Measurements from ENCODE around the gene TRIO. TPM values are rescaled to one million over a fixed set of nuclear protein-coding genes. Genes with fewer than 3 reads are reported as not detected.

Gene TRIO
- total and polyA plus RNA-seq, 2 donors (not counting 1 experiment from before 2014, with no cell fraction given), result 134 to 281 TPM

- Histone ChIP-seq H3K4me3 (replicated peaks in 1 of 4; ENCODE audit: control extremely low read depth in 1 of 4, insufficient read depth in 1 of 4, low read depth in 3 of 4, low read length in 4 of 4) (no peak overlapping the region), H3K27ac (ENCODE audit: insufficient read depth, low read length) (no peak overlapping the region), H3K36me3 (ENCODE audit: control insufficient read depth, insufficient read depth, low read length) (peaks cover 36% of the 10 kb centered on the region), H3K27me3 (ENCODE audit: control insufficient read depth, insufficient read depth, low read length) (no peaks in the 10 kb centered on the region), H3K4me2 (ENCODE audit: extremely low read depth, insufficient read depth, low read length) (no peak overlapping the region), H3K79me2 (ENCODE audit: control insufficient read depth, insufficient read depth, low read length) (peaks cover 51% of the 10 kb centered on the region), H3K9ac (ENCODE audit: insufficient read depth, low read length) (no peak overlapping the region), H2AFZ (ENCODE audit: low read length) (no peak overlapping the region), H3K9me3 (ENCODE audit: control insufficient read depth, insufficient read depth, low read depth, low read length) (no peaks in the 10 kb centered on the region), H4K20me1 (ENCODE audit: control insufficient read depth, extremely low read depth, insufficient read depth, low read length) (no peaks in the 10 kb centered on the region), H3K4me1 (ENCODE audit: control insufficient read depth, extremely low read depth, insufficient read depth, low read length) (peaks cover 25% of the 10 kb centered on the region)
- no peak for DNase-seq (ENCODE audit: low read depth in 2 of 2)
- TF ChIP-seq CTCF (conservative IDR thresholded peaks at IDR 0.05 in 1 of 2, IDR thresholded peaks at IDR 0.05 in 1 of 2; ENCODE audit: low read depth in 1 of 2, low read length in 2 of 2) (no peak), EZH2 (IDR thresholded peaks at IDR 0.05; ENCODE audit: low read length, missing control alignments) (no peak)
Measured at GRCh38 chr5:14414656-14415023, 271.5 kb downstream of the TRIO start.

- Histone ChIP-seq H3K27ac (ENCODE audit: insufficient read depth, low read length) (peak overlapping the region; percentile 37), H3K4me1 (ENCODE audit: control insufficient read depth, extremely low read depth, insufficient read depth, low read length) (peaks cover 25% of the 10 kb centered on the region), H2AFZ (ENCODE audit: low read length) (no peak overlapping the region), H3K9ac (ENCODE audit: insufficient read depth, low read length) (no peak overlapping the region), H3K4me2 (ENCODE audit: extremely low read depth, insufficient read depth, low read length) (peak overlapping the region; percentile 3), H3K79me2 (ENCODE audit: control insufficient read depth, insufficient read depth, low read length) (peaks cover 56% of the 10 kb centered on the region), H4K20me1 (ENCODE audit: control insufficient read depth, extremely low read depth, insufficient read depth, low read length) (no peaks in the 10 kb centered on the region), H3K4me3 (replicated peaks in 1 of 4; ENCODE audit: control extremely low read depth in 1 of 4, insufficient read depth in 1 of 4, low read depth in 3 of 4, low read length in 4 of 4) (no peak overlapping the region), H3K9me3 (ENCODE audit: control insufficient read depth, insufficient read depth, low read depth, low read length) (no peaks in the 10 kb centered on the region), H3K27me3 (ENCODE audit: control insufficient read depth, insufficient read depth, low read length) (no peaks in the 10 kb centered on the region), H3K36me3 (ENCODE audit: control insufficient read depth, insufficient read depth, low read length) (peaks cover 38% of the 10 kb centered on the region)
- peak in 1 of 2 donors; percentile 35 for DNase-seq (ENCODE audit: low read depth in 2 of 2)
- TF ChIP-seq EZH2 (IDR thresholded peaks at IDR 0.05; ENCODE audit: low read length, missing control alignments), result no peak
- no peak for TF ChIP-seq CTCF (conservative IDR thresholded peaks at IDR 0.05 in 1 of 2, IDR thresholded peaks at IDR 0.05 in 1 of 2; ENCODE audit: low read depth in 1 of 2, low read length in 2 of 2)
Measured at GRCh38 chr5:14415024-14415697, 272.0 kb downstream of the TRIO start.

- Histone ChIP-seq H3K79me2 (ENCODE audit: control insufficient read depth, insufficient read depth, low read length) (peaks cover 56% of the 10 kb centered on the region), H3K9me3 (ENCODE audit: control insufficient read depth, insufficient read depth, low read depth, low read length) (no peaks in the 10 kb centered on the region), H3K36me3 (ENCODE audit: control insufficient read depth, insufficient read depth, low read length) (peaks cover 39% of the 10 kb centered on the region), H4K20me1 (ENCODE audit: control insufficient read depth, extremely low read depth, insufficient read depth, low read length) (no peaks in the 10 kb centered on the region), H3K4me1 (ENCODE audit: control insufficient read depth, extremely low read depth, insufficient read depth, low read length) (peaks cover 25% of the 10 kb centered on the region), H3K4me3 (replicated peaks in 1 of 4; ENCODE audit: control extremely low read depth in 1 of 4, insufficient read depth in 1 of 4, low read depth in 3 of 4, low read length in 4 of 4) (no peak overlapping the region), H3K27ac (ENCODE audit: insufficient read depth, low read length) (peak overlapping the region; percentile 37), H3K9ac (ENCODE audit: insufficient read depth, low read length) (no peak overlapping the region), H3K4me2 (ENCODE audit: extremely low read depth, insufficient read depth, low read length) (no peak overlapping the region), H2AFZ (ENCODE audit: low read length) (no peak overlapping the region), H3K27me3 (ENCODE audit: control insufficient read depth, insufficient read depth, low read length) (no peaks in the 10 kb centered on the region)
- TF ChIP-seq CTCF (conservative IDR thresholded peaks at IDR 0.05 in 1 of 2, IDR thresholded peaks at IDR 0.05 in 1 of 2; ENCODE audit: low read depth in 1 of 2, low read length in 2 of 2) (no peak), EZH2 (IDR thresholded peaks at IDR 0.05; ENCODE audit: low read length, missing control alignments) (no peak)
- DNase-seq (ENCODE audit: low read depth in 2 of 2), result peak in 1 of 2 donors; percentile 22
Measured at GRCh38 chr5:14415698-14416074, 272.5 kb downstream of the TRIO start.
